HG03558 (cell line): ENCODE data around the gene ARRDC2.
"Not testable (repeated sequence)": the region's sequence is repeated elsewhere in the genome, so short reads cannot be mapped to it uniquely, and the experiment has no call there.

Experiments
- ATAC-seq: cut with Tn5 transposase; IDR thresholded peaks from one replicate; pipeline ENCODE4 v1.9.1; 2021; ENCODE audit warnings: moderate number of reproducible peaks; ENCODE audit not compliant: unreplicated experiment; ENCODE audit errors: extremely low read depth

ARRDC2 gene

GRCh38 chr19:18007917-18008673 is at the start of gene ARRDC2:
Gene ARRDC2, plus strand, starts transcription at chr19:18008170. Its CDS starts 141 bp downstream, at chr19:18008311.
- ATAC-seq, result no peak

GRCh38 chr19:17963936-17964691 is 43.9 kb upstream of the ARRDC2 start:
- no peak for ATAC-seq

GRCh38 chr19:17965370-17966128 is 42.4 kb upstream of the ARRDC2 start:
- no peak for ATAC-seq

- no peak for ATAC-seq
These were observed 41.9 kb upstream of the ARRDC2 start for GRCh38 chr19:17966129-17966483.

GRCh38 chr19:17966550-17967256 is 41.3 kb upstream of the ARRDC2 start, which contains the start of gene KCNN1:
Gene KCNN1, plus strand, starts transcription at chr19:17967107. Its CDS starts 6,782 bp downstream, at chr19:17973889.
- no peak for ATAC-seq

GRCh38 chr19:17967257-17968051 is 40.5 kb upstream of the ARRDC2 start:
- no peak for ATAC-seq

- ATAC-seq, result no peak
These were observed 39.6 kb upstream of the ARRDC2 start for GRCh38 chr19:17968362-17968761.

GRCh38 chr19:17969096-17969792 is 38.7 kb upstream of the ARRDC2 start:
- ATAC-seq, result no peak

- ATAC-seq, result no peak
These were observed 35.7 kb upstream of the ARRDC2 start for GRCh38 chr19:17972230-17972629.

- ATAC-seq, result no peak
These were observed 34.2 kb upstream of the ARRDC2 start for GRCh38 chr19:17973759-17974158.

GRCh38 chr19:17974551-17974950 is 33.4 kb upstream of the ARRDC2 start:
- no peak for ATAC-seq

- no peak for ATAC-seq
These were observed 32.9 kb upstream of the ARRDC2 start for GRCh38 chr19:17975032-17975431.

GRCh38 chr19:17977021-17977420 is 30.9 kb upstream of the ARRDC2 start:
- ATAC-seq, result no peak

GRCh38 chr19:17977488-17977887 is 30.5 kb upstream of the ARRDC2 start:
- ATAC-seq, result no peak

GRCh38 chr19:17981611-17982010 is 26.4 kb upstream of the ARRDC2 start:
- no peak for ATAC-seq

- ATAC-seq, result no peak
These were observed 25.5 kb upstream of the ARRDC2 start for GRCh38 chr19:17982430-17982829.

GRCh38 chr19:17985037-17985818 is 22.7 kb upstream of the ARRDC2 start:
- ATAC-seq, result no peak

GRCh38 chr19:17986569-17986968 is 21.4 kb upstream of the ARRDC2 start:
- not testable (repeated sequence) for ATAC-seq
